H54 (cell line): ENCODE data around the gene SND1.

Experiments used
- DNase-seq: peaks from one replicate; pipeline ENCODE4 v3.0.0; 2011; ENCODE audit warnings: low spot score, mixed read lengths; ENCODE audit not compliant: insufficient read length
- FAIRE-seq: peaks from 3 replicates; lab custom pipeline; 2011; peaks lifted over from hg19 to GRCh38; lab: Jason Lieb, UNC
- POLR2A ChIP-seq: IDR thresholded peaks from 2 replicates; pipeline ENCODE4 v1.6.1; 2011; ENCODE audit warnings: low read depth, mild to moderate bottlenecking, low read length

SND1 gene

DNA sequence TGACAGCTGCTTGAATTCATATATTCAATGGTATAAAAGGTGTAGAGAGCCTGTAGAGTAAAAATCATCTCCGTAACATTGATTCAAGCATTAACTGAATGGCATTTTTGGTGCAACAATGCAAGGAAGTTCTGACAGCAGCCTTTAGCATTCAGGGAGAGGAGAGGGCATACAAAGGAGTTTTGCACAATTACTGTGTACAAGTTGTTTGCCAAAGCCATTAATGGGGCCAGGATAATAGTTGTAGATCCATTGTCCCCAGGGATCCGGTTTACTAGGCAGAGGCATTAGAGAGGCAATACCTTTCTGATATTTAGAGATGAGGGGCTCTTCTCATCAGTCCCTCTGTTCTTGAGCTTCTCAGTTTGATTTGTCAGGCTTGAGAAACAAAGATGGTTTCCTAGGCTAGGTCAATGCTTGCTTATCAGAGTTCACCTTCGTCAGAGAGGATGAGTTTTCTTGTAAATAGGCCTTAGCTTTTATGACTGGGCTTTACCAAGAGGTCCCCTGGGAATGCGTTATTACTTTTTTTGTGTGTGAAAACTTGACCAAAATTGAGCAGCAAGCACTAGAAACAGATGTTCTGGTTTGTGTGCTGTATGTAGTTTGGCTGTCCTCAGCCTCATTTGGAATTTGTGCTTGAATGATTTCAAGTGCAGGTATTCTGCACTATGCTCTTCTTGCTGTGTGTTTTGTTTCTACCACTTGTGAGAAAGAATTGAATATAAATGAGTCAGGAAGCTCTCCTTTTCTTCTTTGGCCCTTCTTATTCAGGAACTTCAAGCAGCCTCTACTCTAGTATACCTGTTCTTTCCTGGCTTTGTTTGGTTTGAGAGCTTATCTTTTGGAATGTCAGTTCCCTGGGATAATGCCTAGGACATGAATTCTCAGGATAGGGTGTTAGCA lies 32.0 kb downstream of the SND1 start:
- no peak for DNase-seq
- FAIRE-seq: no peak
- no peak for TF ChIP-seq POLR2A

DNA sequence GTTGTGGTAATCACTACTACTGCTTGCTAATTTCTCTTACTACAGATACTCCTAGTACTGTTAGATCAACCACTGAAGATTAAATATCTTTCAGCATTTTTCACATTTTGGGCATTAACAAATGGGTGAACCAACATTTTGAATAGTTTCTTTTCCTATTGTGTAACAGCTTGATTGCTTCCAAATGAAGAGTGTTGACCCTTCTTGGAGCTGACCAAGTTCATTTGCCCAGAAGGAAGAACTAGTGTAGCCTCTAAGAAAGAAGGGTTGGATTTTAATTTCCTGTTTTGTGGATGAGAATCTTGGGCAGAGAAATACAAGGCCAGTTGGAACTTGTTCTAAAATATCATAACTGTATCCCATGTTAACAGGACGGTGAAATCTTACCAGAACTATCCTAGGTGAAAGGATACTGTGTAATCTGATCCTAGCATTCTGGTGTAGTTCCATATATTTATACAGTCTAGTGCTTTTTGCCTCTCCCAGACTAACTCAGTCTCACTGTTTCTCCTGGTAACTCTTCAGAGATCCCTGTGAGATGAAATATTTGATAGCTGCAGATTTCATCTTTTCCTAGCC lies 37.3 kb downstream of the SND1 start:
- FAIRE-seq: no peak
- DNase-seq: no peak
- TF ChIP-seq POLR2A: no peak

DNA sequence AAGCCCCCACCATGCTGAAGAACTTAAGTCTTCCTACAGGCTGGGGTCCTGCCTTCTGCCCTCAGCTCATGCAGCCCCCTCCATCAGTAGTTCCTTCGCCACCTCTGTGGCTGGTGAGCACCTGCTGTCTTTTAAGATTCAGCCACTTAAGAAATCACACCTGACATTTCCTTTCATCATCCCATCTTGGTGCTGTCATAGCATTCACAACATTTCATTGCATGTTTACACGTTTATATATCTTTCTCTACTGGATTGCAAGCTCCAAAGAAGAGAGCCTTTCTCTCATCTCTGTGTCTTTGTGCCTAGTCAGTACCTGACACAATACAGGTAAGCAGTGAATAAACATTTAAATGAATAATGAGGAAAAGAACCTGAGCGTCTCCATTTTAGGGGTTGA lies 38.3 kb downstream of the SND1 start:
- DNase-seq (no peak), FAIRE-seq (no peak)
- no peak for TF ChIP-seq POLR2A

DNA sequence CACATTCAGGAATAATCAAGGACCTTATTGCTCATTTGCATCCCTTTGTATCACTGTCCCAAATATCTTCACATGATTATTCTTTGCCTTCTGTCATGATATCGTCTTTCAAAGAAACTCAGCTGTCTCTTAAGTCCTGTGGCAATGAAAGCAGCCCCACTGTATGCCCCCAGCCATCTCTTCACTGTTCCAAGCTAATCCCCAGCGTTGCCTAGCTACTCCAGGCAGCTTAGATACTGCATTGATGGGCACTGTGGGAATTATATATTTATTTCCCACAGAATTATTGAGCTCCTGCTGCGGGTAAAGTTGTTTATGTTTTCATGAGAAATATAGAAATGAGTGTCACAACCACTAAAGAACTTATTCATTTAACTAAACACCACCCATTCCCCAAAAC lies 38.8 kb downstream of the SND1 start:
- no peak for TF ChIP-seq POLR2A

DNA sequence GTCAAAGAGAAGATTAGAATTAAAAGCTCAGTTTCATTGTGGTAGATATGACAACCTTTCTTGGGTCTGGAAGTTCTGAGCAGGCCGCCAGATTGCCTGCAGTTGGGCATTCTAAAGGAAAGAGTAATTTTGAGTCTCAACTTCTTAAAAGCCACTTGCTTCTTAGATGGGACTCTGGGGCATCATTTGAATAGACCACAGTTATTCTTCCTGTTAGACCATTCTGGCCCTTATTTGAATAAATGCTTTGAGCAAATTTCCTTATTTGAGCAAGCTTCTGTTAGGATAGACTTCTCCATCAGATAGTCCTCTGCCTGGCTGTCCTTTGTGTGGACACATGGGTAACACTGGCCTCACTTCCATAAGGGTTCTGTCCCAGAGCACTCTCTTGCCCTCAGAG lies 40.2 kb downstream of the SND1 start:
- no peak for DNase-seq
- FAIRE-seq: no peak
- no peak for TF ChIP-seq POLR2A

More for the DNA sequence above, 38.8 kb downstream of the SND1 start:
- DNase-seq: no peak
- no peak for FAIRE-seq

DNA sequence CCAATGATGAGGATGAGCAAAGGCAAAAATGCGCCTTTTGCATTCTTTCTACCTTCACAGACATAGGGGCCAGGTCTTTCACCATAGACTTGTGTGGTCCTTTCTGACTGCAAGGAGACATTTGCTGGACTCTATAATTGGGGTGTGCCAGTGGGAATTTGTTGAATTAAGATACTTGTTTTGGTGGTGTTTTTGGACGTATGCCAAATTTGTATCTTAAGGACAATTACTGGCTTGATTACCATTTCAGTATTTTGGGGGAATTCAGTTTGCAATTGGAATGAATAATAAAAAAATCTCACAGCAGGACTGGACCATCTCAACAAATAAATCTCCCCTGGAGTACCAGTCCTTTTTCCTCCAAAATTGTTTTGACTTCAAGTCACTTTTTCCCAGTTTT lies 47.9 kb downstream of the SND1 start:
- no peak for TF ChIP-seq POLR2A
- FAIRE-seq (no peak), DNase-seq (no peak)

DNA sequence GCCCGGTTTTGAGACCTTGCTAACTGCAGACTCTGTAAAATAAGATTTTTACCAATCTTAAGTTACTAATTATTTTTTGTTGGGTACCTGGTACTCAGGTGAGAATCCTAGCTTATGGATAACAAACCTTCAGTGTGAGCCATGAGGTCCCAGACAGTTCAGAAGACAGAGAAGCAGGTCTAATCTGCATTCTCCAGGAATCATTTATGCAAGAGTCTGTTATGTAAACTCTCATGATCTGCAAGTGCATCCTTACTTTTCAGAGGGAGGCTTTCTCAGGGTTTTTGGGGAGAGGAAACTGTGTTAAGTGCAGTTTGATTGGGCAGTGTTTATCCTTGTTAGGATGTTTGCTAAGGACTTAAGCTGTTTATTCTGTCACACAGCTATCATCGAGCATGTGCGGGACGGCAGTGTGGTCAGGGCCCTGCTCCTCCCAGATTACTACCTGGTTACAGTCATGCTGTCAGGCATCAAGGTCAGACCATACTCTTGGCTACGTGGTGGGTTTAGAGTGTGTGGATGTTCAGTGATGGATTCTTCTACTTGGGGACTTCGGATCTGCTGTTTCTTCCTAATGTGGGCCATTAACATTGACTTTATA lies 50.2 kb downstream of the SND1 start:
- FAIRE-seq: no peak

DNA sequence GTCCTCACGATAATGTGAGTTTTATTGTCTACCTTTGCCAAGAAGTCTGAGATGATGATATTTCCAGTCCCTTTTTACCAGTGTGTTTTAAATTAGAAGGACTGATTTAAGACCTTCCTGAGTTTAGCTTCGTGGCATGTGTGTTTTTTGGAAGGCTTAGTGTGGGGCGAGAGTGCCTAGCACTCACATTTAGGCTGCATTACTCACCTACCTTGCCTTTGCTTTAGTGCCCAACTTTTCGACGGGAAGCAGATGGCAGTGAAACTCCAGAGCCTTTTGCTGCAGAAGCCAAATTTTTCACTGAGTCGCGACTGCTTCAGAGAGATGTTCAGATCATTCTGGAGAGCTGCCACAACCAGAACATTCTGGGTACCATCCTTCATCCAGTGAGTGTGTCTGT lies 50.9 kb downstream of the SND1 start:
- FAIRE-seq (no peak), DNase-seq (no peak)
- TF ChIP-seq POLR2A: no peak

More for the DNA sequence above, 50.2 kb downstream of the SND1 start:
- no peak for TF ChIP-seq POLR2A
- DNase-seq: no peak

DNA sequence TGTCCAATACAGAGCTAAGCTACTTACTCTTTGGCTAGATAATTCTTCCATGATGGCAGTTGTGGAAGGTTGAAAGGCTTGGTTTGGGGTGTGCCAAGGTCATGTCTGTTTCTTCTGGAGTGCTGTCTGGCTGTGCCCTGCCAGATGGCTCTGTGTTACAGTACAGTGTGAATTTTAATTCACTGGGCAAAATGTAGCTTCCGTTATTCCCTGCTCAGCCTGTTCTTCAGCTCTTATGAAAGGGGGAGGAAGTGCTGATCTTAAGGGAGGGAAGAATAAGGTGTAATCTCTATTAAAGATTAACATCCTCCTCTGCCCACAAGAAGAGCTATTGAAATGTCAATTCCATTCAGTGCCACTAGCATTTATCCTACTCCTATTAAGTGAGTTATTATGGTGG lies 52.2 kb downstream of the SND1 start:
- DNase-seq (no peak), FAIRE-seq (no peak)
- TF ChIP-seq POLR2A: no peak

DNA sequence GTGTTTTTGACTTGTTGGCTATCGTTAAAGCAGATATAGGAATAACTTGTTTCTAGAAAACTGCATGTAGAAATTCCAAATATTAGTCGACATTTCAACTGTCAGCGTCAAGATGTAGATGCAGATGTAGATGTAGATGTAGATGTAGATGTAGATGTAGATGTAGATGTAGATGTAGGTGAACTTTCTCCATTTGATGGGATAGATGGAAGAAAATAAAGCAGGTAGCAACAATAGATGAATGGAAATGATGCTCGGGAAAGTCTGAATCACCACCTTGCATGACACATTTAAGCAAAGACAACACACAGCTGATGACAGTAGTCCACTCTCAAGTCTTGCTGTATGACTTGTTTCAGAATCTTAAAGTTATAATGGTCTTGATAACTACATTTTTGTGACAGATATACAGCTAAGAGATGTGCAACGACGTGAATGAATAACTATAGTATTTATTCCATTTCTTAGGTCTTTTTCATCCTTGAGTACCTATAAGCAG lies 53.5 kb downstream of the SND1 start:
- TF ChIP-seq POLR2A: no peak
- FAIRE-seq: no peak
- no peak for DNase-seq

DNA sequence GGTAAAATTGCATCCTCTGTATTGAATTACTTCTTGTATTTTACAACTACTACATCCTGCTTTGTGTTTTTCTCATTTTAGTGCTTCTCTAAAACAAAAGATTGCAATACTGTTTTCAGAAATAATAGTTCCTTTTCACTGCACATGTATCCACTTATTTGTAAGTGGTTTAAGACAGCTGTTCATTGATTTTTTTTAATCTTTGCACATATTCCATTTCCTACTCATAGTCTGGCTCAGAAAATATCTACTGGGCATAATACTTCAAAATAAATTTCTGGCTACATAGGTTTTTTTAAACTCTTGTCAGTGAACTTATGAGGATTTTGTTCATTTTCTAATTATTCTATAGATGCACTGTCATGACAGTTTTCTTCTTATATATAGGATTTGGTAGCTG lies 54.8 kb downstream of the SND1 start:
- FAIRE-seq (no peak), DNase-seq (no peak)
- TF ChIP-seq POLR2A: no peak

DNA sequence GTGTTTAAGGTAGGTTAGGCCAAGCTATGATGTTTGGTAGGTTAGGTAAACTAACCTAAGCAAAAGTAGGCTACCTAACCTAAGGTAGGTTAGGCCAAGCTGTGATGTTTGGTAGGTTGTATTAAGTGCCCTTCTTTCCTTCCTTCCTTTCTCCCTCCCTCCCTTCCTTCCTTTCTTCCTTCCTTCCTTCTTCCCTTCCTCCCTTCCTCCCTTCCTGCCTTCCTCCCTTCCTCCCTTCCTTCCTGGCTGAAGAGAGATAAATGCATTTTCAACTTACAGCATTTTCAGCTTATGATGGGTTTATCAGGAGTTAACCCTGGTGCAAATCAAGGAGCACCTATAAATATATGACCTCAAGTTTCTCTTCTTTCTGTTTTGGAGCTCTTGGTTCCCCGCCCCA lies 56.2 kb downstream of the SND1 start:
- DNase-seq: no peak
- FAIRE-seq: no peak
- TF ChIP-seq POLR2A: no peak

DNA sequence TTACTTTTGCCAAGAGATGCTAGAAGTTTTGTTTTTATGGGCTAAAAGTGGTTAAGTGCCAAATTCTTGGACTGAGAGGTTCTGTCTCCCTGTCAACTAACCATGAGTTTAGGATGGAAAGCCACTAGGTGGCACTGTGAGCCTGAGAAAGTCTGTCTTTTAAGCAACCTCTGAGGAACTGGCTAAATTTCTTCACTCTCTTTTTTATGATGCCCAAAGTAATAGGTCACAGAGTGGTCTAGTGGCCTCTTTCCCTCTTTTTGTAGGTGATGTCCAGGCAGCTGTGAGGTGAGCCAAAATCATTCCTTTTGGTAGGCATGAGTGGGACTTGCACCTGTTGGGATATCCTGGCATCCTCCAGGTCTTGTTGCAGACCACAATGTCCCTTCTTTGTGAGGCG lies 56.8 kb downstream of the SND1 start:
- peak; percentile 64 for FAIRE-seq
- DNase-seq: peak; percentile 6
- no peak for TF ChIP-seq POLR2A

DNA sequence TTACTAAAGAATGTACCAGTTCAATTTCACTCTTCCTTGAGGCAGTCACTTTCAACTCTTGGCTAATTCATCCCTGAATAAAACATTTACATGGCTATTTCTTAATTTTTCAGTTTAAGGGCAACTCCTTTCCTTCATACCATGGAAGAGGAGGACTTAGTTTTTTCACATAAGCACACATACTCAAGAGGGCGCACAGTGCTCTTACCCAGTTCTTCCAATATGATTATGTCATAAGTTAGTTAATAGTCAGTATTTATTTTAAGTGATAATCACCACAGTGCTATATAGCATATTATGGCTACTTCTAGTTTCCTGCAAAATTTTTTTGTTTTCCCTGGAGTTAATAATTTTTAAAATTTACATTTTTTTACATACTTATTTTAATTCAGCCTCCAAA lies 58.6 kb downstream of the SND1 start:
- FAIRE-seq (no peak), DNase-seq (no peak)
- no peak for TF ChIP-seq POLR2A
